Ectodermal cell (in vitro differentiated cells): ENCODE results near the gene ARMC9. TPM values are rescaled to one million over a fixed set of nuclear protein-coding genes. Genes with fewer than 3 reads are reported as not detected.

Experiments
- H3K27ac ChIP-seq: 2 replicates; pipeline ENCODE4 v1.7.0; 2013; ENCODE audit warnings: mild to moderate bottlenecking, low read depth, low read length; ENCODE audit not compliant: insufficient read depth, poor library complexity, severe bottlenecking
- H3K27me3 ChIP-seq: 2 replicates; pipeline ENCODE4 v1.7.0; 2013; ENCODE audit warnings: mild to moderate bottlenecking, low read length; ENCODE audit not compliant: insufficient read depth, control insufficient read depth, poor library complexity, severe bottlenecking
- H3K36me3 ChIP-seq: one replicate; pipeline ENCODE4 v1.7.0; 2013; ENCODE audit warnings: low read length; ENCODE audit not compliant: control insufficient read depth, insufficient read depth
- H3K4me1 ChIP-seq: one replicate; pipeline ENCODE4 v1.7.0; 2013; ENCODE audit warnings: low read length; ENCODE audit not compliant: control insufficient read depth, insufficient read depth
- H3K4me3 ChIP-seq: 2 replicates; pipeline ENCODE4 v1.7.0; 2013; ENCODE audit warnings: low read depth, low read length, control low read depth; ENCODE audit not compliant: insufficient read depth
- H3K9me3 ChIP-seq: 2 replicates; pipeline ENCODE4 v1.7.0; 2013; ENCODE audit warnings: mild to moderate bottlenecking, low read length, moderate library complexity; ENCODE audit not compliant: control insufficient read depth
- WGBS, 2 experiments: methylation state at CpG; one replicate each; pipeline ENCODE4 v1.1.7; 2013; ENCODE audit warnings: missing lambda C conversion rate in 2 of 2; 5-methylcytosine and 5-hydroxymethylcytosine counted together
- polyA plus RNA-seq, 4 experiments: library from polyadenylated mRNA; stranded (reverse); fragments of 50-300 nt; gene quantifications; one replicate each; pipeline ENCODE4 v1.2.3, GENCODE V29; 2013

ARMC9 gene
- 46.5 TPM for polyA plus RNA-seq (2013, experiment 1 of 4)
- 44.4 TPM for polyA plus RNA-seq (2013, experiment 2 of 4)
- 37.9 TPM for polyA plus RNA-seq (2013, experiment 3 of 4)
- polyA plus RNA-seq (2013, experiment 4 of 4), result 36.4 TPM

GRCh38 chr2:231198291-231199173, at the start of gene ARMC9:
Gene ARMC9, plus strand, starts transcription at chr2:231198631. Its CDS starts 7,608 bp downstream, at chr2:231206239.
- Histone ChIP-seq H3K9me3 (no peaks in the 10 kb centered on the region), H3K27ac (peak within 1 kb of the TSS; percentile 73), H3K36me3 (peaks cover 6% of the 10 kb centered on the region), H3K4me3 (peak within 1 kb of the TSS; percentile 87), H3K27me3 (no peaks in the 10 kb centered on the region), H3K4me1 (peaks cover 2% of the 10 kb centered on the region)
- WGBS, 2 experiments, result 1% methylated on average over 83 of the region's 83 CpGs

GRCh38 chr2:231152800-231153557, 45.5 kb upstream of the ARMC9 start:
- Histone ChIP-seq H3K9me3 (no peaks in the 10 kb centered on the region), H3K27ac (no peak overlapping the region), H3K4me3 (no peak overlapping the region), H3K36me3 (no peaks in the 10 kb centered on the region), H3K27me3 (no peaks in the 10 kb centered on the region), H3K4me1 (no peaks in the 10 kb centered on the region)
- WGBS, 2 experiments, result 96 to 97% methylated on average over 6 to 8 of the region's 8 CpGs

GRCh38 chr2:231159306-231159705, 39.1 kb upstream of the ARMC9 start:
- Histone ChIP-seq H3K4me3 (no peak overlapping the region), H3K27ac (no peak overlapping the region), H3K27me3 (no peaks in the 10 kb centered on the region), H3K4me1 (no peaks in the 10 kb centered on the region), H3K36me3 (peaks cover 4% of the 10 kb centered on the region), H3K9me3 (no peaks in the 10 kb centered on the region)

GRCh38 chr2:231160701-231161100, 37.7 kb upstream of the ARMC9 start:
- Histone ChIP-seq H3K9me3 (no peaks in the 10 kb centered on the region), H3K27ac (no peak overlapping the region), H3K27me3 (no peaks in the 10 kb centered on the region), H3K4me3 (no peak overlapping the region), H3K4me1 (no peaks in the 10 kb centered on the region), H3K36me3 (peaks cover 4% of the 10 kb centered on the region)
- WGBS, 2 experiments, result 91 to 92% methylated on average over 5 of the region's 5 CpGs

GRCh38 chr2:231161252-231161839, 37.1 kb upstream of the ARMC9 start:
- no peak overlapping the region for H3K4me3 ChIP-seq
- WGBS, 2 experiments, result 94 to 99% methylated on average over 3 to 6 of the region's 7 CpGs
- H3K27me3 ChIP-seq, result no peaks in the 10 kb centered on the region
- peaks cover 4% of the 10 kb centered on the region for H3K36me3 ChIP-seq
- no peaks in the 10 kb centered on the region for H3K4me1 ChIP-seq
- H3K27ac ChIP-seq, result no peak overlapping the region
- no peaks in the 10 kb centered on the region for H3K9me3 ChIP-seq

- H3K4me1 ChIP-seq, result no peaks in the 10 kb centered on the region
- H3K36me3 ChIP-seq, result peaks cover 4% of the 10 kb centered on the region
- no peak overlapping the region for H3K27ac ChIP-seq
- H3K4me3 ChIP-seq, result no peak overlapping the region
- H3K27me3 ChIP-seq, result no peaks in the 10 kb centered on the region
- 93 to 96% methylated on average over 2 of the region's 2 CpGs for WGBS, 2 experiments
- no peaks in the 10 kb centered on the region for H3K9me3 ChIP-seq
These were observed 36.5 kb upstream of the ARMC9 start for GRCh38 chr2:231161877-231162329.

GRCh38 chr2:231163011-231163410, 35.4 kb upstream of the ARMC9 start:
- H3K4me3 ChIP-seq, result no peak overlapping the region
- 93% methylated on average over 3 of the region's 3 CpGs for WGBS, 2 experiments
- H3K4me1 ChIP-seq, result no peaks in the 10 kb centered on the region
- H3K27me3 ChIP-seq, result no peaks in the 10 kb centered on the region
- H3K9me3 ChIP-seq, result no peaks in the 10 kb centered on the region
- no peak overlapping the region for H3K27ac ChIP-seq
- H3K36me3 ChIP-seq, result peaks cover 9% of the 10 kb centered on the region

- 81 to 93% methylated on average over 4 of the region's 4 CpGs for WGBS, 2 experiments
- Histone ChIP-seq H3K4me1 (no peaks in the 10 kb centered on the region), H3K36me3 (peaks cover 9% of the 10 kb centered on the region), H3K4me3 (no peak overlapping the region), H3K27me3 (no peaks in the 10 kb centered on the region), H3K9me3 (no peaks in the 10 kb centered on the region), H3K27ac (no peak overlapping the region)
These were observed 34.9 kb upstream of the ARMC9 start for GRCh38 chr2:231163414-231164095.

- WGBS, 2 experiments, result 89 to 98% methylated on average over 4 to 6 of the region's 6 CpGs
- Histone ChIP-seq H3K27me3 (no peaks in the 10 kb centered on the region), H3K9me3 (no peaks in the 10 kb centered on the region), H3K4me3 (no peak overlapping the region), H3K27ac (no peak overlapping the region), H3K4me1 (no peaks in the 10 kb centered on the region), H3K36me3 (peaks cover 5% of the 10 kb centered on the region)
These were observed 30.5 kb upstream of the ARMC9 start for GRCh38 chr2:231167745-231168459.
